HPDE6-E6E7 (cell line): Measurements from ENCODE around the gene FNDC3B.

ENCODE experiments used
- DNase-seq: peaks from one replicate; pipeline ENCODE4 v3.0.0; 2011; ENCODE audit warnings: missing footprints; ENCODE audit errors: extremely low spot score

FNDC3B gene

DNA sequence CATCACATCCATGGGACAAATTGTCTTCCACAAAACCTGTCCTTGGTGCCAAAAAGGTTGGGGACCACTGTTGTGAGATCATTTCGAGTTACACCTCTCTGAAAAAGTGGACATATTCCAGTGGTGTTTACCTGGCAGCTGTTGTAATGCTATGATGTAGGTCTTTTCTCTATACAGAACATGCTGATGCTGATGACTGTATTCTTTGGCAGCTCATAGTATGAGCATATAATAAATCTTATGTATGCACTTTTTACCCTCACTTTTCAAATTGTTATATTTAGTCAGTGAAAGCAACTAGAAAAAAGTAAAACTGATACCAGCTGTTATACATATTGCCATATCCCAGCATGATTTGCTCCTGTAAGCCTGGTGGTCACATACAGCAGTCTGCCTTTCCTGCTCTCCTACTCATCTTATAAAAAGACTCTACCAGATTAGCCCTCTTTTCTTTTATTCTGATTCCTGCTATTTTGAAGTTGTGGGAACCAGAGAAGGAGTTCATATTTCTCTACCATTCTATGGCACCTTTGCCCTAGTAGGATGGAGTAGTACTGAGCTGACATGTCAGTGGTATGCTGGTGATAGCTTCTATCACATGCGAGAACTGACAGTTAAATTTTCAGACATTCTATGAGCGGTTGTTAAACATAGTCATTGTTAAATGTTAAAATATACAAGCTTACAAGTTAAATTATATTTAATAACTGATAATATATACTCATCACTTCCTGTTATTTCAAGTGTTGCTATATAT is 128.7 kb downstream of the FNDC3B start:
- no peak for DNase-seq

GRCh38 chr3:172170073-172170709 is 130.8 kb downstream of the FNDC3B start:
- no peak for DNase-seq

GRCh38 chr3:172170841-172171240 is 131.5 kb downstream of the FNDC3B start:
- DNase-seq: no peak

DNA sequence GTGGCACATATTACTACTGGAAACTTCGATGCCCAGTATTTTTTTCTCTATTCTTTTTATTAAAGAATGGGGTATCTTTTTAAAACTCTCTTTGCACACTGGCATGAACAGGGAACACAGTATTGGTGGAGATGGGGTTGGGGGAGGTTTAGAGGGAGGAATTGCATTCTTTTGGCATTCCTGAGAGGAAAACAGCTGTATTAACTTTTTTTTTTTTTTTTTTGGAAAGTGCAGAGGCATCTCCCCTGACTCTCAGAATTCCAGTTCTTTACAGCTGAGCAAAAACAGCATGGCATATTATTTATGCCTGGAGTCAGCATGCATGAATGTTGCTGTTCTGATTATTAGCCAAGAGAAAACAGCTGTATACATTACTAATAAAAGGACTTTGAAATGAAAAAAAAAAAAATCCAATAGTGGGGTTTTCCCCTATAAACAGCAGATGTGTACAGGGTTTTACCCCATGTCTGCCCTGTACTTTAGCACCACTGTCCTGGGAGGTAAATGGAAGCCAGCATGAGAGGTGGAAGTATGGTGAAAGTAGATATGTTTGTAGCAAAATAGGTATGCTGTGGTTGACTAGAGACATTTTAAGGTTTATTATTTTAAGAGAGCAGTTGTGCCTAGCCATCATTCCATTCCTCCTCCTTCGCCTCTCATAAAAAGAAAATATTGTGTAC is 132.2 kb downstream of the FNDC3B start:
- DNase-seq: no peak

- no peak for DNase-seq
These were observed 134.2 kb downstream of the FNDC3B start for GRCh38 chr3:172173316-172174254.

DNA sequence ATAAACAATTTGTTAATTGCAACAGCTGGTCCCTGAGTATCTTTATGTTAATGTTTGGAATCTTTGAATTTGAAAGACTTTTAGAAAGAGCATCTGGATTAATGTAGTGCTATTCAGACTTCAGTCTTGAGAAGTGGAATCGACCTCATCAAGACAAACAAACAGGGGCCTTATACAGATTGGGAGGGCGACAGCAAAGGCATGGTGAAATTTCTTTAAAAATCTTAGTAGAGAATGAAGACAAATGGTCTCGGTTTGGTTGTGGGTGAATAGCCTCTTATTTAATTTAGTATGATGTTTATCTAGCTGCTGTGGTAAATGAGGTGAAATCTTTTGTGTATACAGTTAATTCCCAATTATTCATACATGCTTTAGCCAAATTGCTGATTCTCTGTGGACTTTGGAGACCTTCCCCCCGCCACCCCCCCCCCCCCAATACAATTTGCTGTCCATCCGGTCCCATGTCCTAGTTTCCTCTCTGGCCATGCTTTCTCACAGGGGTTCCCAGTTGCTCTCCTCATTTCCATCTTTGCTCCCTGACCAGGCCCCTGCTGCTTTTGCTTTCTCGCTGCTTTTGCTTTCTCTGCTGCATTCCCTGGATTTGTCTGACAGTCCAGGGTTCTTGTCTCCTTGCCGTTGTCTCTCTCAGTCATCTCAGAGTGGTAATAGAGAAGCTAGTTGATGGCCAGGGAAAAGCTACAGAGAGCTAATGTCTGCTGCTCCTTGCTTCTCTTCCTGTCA is 135.3 kb downstream of the FNDC3B start:
- DNase-seq: no peak

- DNase-seq: no peak
These were observed 135.8 kb downstream of the FNDC3B start for GRCh38 chr3:172175254-172175599.

DNA sequence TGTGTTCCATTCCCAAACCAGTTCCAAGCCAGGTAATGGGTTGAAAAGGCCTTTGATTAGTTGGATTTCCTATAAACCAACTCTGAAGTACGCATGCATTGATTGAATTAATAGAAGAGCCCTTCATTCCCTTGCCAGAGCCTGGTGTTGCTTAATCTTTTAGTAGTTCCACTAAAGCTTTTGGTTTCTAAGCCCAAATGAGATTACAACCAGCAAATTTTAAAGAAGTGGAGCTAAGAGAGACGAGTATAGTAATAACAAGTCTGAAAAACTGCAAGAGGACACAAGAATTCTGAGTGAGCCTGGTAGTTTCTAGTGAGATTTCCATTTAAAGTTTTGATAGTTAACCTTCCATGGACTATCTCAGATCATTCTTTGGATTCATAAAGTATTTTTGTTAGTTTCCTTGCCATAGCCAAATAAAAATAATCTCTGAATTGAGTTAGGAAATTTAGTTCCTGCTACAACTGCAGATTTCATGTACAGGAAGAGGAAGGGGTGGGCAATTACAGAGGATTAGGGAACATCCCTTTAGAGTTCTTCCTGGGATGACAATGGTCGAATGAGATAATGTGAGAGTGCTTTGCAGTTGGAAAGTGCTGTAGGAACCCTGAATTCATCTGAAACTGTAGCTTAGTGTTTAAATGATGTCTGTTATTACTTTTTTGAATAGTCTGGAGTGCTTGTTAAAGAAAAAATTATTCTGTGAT is 136.8 kb downstream of the FNDC3B start:
- DNase-seq: no peak

DNA sequence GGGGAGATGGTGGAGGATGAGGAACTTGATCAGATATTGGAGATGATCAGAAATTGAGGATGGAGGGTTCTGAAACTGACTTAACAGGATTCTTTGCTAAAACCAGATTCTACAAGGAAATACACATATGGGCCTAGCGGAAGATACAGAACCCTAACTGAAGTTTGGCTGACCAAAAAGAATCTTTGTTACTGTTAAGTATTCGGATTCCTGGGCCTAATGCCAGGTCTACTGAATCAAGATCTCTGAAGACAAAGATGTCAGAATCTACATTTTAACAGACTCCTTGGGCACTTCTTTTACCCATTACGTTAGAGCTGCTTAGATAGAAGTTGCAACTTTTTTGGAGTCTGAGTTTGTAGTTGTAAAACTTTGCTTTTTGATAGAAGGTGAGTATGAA is 137.7 kb downstream of the FNDC3B start:
- DNase-seq: no peak

- no peak for DNase-seq
These were observed 138.5 kb downstream of the FNDC3B start for GRCh38 chr3:172177803-172178316.

DNA sequence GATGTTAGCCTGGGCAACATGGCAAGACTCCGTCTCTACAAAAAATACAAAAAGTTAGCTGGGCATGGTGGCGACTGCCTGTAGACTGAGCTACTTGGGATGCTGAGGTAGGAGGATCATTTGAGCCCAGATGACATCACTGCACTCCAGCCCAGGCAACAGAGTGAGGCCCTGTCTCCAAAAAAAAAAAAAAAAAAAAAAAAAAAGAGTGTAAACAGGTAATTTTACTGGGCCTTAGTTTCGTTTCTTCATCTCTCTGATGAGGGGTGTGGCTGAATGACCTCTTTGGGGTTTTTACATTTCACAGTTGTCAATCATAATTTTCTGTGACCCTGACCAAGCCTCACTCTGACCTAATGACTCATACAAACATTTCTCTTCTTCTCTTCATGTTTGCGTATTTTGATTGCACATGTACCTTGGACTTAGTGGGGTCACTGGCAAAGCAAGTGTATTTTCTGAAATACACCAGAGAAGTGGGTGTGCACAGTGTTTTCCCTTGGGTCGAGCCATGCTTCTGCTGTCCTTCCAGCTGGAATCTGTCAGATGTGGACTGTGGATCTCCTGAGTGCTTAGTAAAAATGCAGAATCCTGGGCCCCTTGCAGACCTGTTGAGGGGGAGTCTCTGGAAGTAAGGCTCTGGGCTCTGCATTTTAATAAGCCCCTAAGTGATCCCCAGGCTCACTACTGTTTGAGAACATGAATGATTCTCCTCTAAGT is 140.5 kb downstream of the FNDC3B start:
- DNase-seq: no peak

- no peak for DNase-seq
These were observed 141.1 kb downstream of the FNDC3B start for GRCh38 chr3:172180473-172180872.

GRCh38 chr3:172181932-172182586 is 142.7 kb downstream of the FNDC3B start:
- peak; percentile 4 for DNase-seq

GRCh38 chr3:172182797-172183196 is 143.4 kb downstream of the FNDC3B start:
- DNase-seq: no peak

DNA sequence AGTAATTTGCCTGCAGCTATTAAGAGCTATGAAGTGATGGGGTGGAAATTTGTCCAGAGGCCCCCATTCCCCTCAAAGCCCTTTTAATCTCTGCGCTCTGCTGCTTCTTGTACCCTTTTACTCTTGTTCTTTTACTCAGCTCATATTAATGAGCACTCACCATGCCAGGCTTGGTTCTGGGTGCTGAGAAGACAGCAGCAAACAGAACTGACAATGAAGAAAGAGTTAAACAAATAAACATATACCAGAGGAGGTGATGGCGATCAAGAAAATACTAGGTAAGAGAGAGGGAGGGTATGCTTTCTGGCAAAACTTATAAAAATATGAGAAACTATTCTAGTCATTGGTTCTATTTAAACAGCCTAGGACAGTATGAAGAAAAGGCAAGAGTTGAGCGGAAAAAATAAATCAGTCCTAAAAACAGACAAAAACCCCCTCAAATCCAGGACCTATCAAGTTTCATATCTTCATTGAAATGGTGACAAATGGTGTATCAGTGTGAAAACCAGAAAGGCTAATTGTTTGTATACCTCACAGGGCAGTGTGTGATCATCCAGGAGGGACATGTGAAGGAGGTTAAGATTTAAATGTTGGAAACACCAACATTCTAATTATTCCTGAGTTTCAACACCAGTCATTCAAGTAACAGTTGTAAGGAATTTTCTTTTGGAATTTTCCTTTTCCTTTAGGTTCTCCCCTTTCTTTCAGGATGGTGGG is 144.9 kb downstream of the FNDC3B start:
- DNase-seq: no peak

- DNase-seq: no peak
These were observed 146.5 kb downstream of the FNDC3B start for GRCh38 chr3:172185907-172186306.

GRCh38 chr3:172186607-172187006 is 147.2 kb downstream of the FNDC3B start:
- DNase-seq: no peak

DNA sequence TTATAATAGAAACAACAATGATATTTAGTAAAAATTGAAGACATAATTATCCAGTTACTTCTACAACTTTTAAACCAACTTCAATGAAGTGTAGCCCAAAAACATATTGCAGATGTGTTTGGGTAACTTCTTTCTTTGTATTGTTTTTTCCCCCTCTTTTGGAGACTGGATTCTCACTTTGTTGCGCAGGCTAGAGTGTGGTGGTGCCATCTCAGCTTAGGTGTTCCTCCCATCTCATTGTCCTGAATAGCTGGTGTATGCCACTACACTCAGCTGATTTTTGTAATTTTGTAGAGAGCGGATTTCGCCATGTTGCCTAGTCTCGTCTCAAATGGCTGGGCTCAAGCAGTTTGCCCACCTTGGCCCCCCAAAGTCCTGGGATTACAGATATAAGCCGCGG is 148.1 kb downstream of the FNDC3B start:
- no peak for DNase-seq
